ENCODE measurements around the gene FAM53B.

GRCh38 chr10:124676416-124677062 is 67.6 kb downstream of the FAM53B start:
- no peak for TF ChIP-seq EZH2 (IDR thresholded peaks at IDR 0.05; ENCODE audit: insufficient read depth, poor library complexity, severe bottlenecking)
- TF ChIP-seq EZH2phosphoT487 (IDR thresholded peaks at IDR 0.05; ENCODE audit: insufficient read depth, low read depth): no peak
